Uterus (tissue), 4 donors: ENCODE results near the gene LOXL1. TPM values are rescaled to one million over a fixed set of nuclear protein-coding genes. Genes with fewer than 3 reads are reported as not detected.
"Not testable (repeated sequence)": the region's sequence is repeated elsewhere in the genome, so short reads cannot be mapped to it uniquely, and the experiment has no call there.

Source experiments
- DNase-seq, 2 donors: peaks; one replicate each; pipeline ENCODE4 v3.0.0-alpha.2; 2019 to 2020
- H3K27ac ChIP-seq, 2 donors: fragments of 200-600 bp; sonication (generic); 1 replicate in 1 of 2; 2 replicates in 1 of 2; pipeline ENCODE4 v1.5.1; 2016 to 2018
- H3K27me3 ChIP-seq, 2 donors: fragments of 200-600 bp; sonication (generic); one replicate each; pipeline ENCODE4 v1.5.1; 2018 to 2019; ENCODE audit warnings: control low read depth in 1 of 2
- H3K36me3 ChIP-seq, 2 donors: fragments of 200-600 bp; sonication (generic); one replicate each; pipeline ENCODE4 v1.5.1; 2019; ENCODE audit warnings: control low read depth in 1 of 2
- H3K4me1 ChIP-seq, 2 donors: fragments of 200-600 bp; sonication (generic); one replicate each; pipeline ENCODE4 v1.5.1; 2018 to 2019; ENCODE audit warnings: control low read depth in 1 of 2
- H3K4me3 ChIP-seq, 2 donors: fragments of 200-600 bp; sonication (generic); 1 replicate in 1 of 2; 2 replicates in 1 of 2; pipeline ENCODE4 v1.5.1; 2018 to 2019; ENCODE audit warnings: mild to moderate bottlenecking in 1 of 2
- H3K9me3 ChIP-seq, 2 donors: fragments of 200-600 bp; sonication (generic); one replicate each; pipeline ENCODE4 v1.5.1; 2019; ENCODE audit warnings: control low read depth in 1 of 2
- CTCF ChIP-seq, 4 experiments: fragments of 200-600 bp in 2 of 4; fragments of 450-650 bp in 2 of 4; sonication (generic) in 2 of 4; IDR thresholded peaks; one replicate each; pipeline ENCODE4 v1.5.1; 2016 to 2019; ENCODE audit warnings: antibody characterized with exemption in 4 of 4, mild to moderate bottlenecking in 2 of 4, moderate library complexity in 1 of 4
- POLR2A ChIP-seq, 2 donors: fragments of 450-650 bp; IDR thresholded peaks; one replicate each; pipeline ENCODE4 v1.6.1; 2016; ENCODE audit warnings: antibody characterized with exemption in 2 of 2, mild to moderate bottlenecking in 1 of 2, moderate library complexity in 1 of 2
- intact Hi-C: fragments of 100-400 bp; cut with DNase I; formaldehyde crosslinking; loops from one replicate; pipeline ENCODE4 v1.15.1; 2023; ENCODE audit warnings: low total_unique reads
- total RNA-seq, 4 donors: library from RNA; depleted of rRNA in 3 of 4; stranded (reverse); fragments of >200 nt in 3 of 4; gene quantifications; one replicate each; pipeline versions ENCODE4 v1.1.0 to v1.2.4, GENCODE V29; 2014 to 2023
- donor health status: DM: yes; HTN: yes; CAD: no.

LOXL1 gene
- total RNA-seq, 4 donors from 2014 or later = 19.4 to 68.4 (median 33.1) TPM

- TF ChIP-seq POLR2A (IDR thresholded peaks at IDR 0.05) = no peak
- no peak for DNase-seq
- Histone ChIP-seq H3K4me1 (peaks cover 0 to 3% of the 10 kb centered on the region in 2 donors), H3K4me3 (no peak overlapping the region), H3K36me3 (no peaks in the 10 kb centered on the region), H3K27ac (peak overlapping the region in 1 of 2 donors; percentile 30), H3K9me3 (no peaks in the 10 kb centered on the region), H3K27me3 (no peaks in the 10 kb centered on the region)
- intact Hi-C loops = no loop called here
Observed at GRCh38 chr15:73957276-73957675, 31.0 kb downstream of the LOXL1 start.

GRCh38 chr15:73957785-73958184, 31.5 kb downstream of the LOXL1 start:
- TF ChIP-seq CTCF (IDR thresholded peaks at IDR 0.05) = no peak
- TF ChIP-seq POLR2A (IDR thresholded peaks at IDR 0.05) = no peak
- H3K4me3 ChIP-seq = no peak overlapping the region
- peak overlapping the region in 1 of 2 donors; percentile 30 for H3K27ac ChIP-seq
- H3K9me3 ChIP-seq = no peaks in the 10 kb centered on the region
- intact Hi-C loops = no loop called here
- H3K4me1 ChIP-seq = no peaks in the 10 kb centered on the region
- no peaks in the 10 kb centered on the region for H3K36me3 ChIP-seq
- no peak for DNase-seq
- H3K27me3 ChIP-seq = no peaks in the 10 kb centered on the region

- Histone ChIP-seq H3K27me3 (no peaks in the 10 kb centered on the region), H3K9me3 (no peaks in the 10 kb centered on the region), H3K27ac (no peak overlapping the region), H3K36me3 (no peaks in the 10 kb centered on the region), H3K4me3 (no peak overlapping the region), H3K4me1 (no peaks in the 10 kb centered on the region)
- no peak for DNase-seq
- intact Hi-C loops = no loop called here
- no peak for TF ChIP-seq POLR2A (IDR thresholded peaks at IDR 0.05)
- TF ChIP-seq CTCF (IDR thresholded peaks at IDR 0.05) = no peak
Observed at GRCh38 chr15:73959012-73959581, 32.8 kb downstream of the LOXL1 start.

GRCh38 chr15:73959801-73960200, 33.5 kb downstream of the LOXL1 start:
- H3K36me3 ChIP-seq = no peaks in the 10 kb centered on the region
- no peak overlapping the region for H3K4me3 ChIP-seq
- no peaks in the 10 kb centered on the region for H3K9me3 ChIP-seq
- no peaks in the 10 kb centered on the region for H3K4me1 ChIP-seq
- intact Hi-C loops = no loop called here
- H3K27ac ChIP-seq = no peak overlapping the region
- no peak for DNase-seq
- TF ChIP-seq POLR2A (IDR thresholded peaks at IDR 0.05) (no peak), CTCF (IDR thresholded peaks at IDR 0.05) (no peak)
- H3K27me3 ChIP-seq = no peaks in the 10 kb centered on the region

- H3K36me3 ChIP-seq, H3K27me3 ChIP-seq, H3K4me1 ChIP-seq, H3K9me3 ChIP-seq, DNase-seq, intact Hi-C loops, H3K27ac ChIP-seq, H3K4me3 ChIP-seq: not testable (repeated sequence)
Observed at GRCh38 chr15:73960472-73961070, 34.3 kb downstream of the LOXL1 start.

- no peaks in the 10 kb centered on the region for H3K36me3 ChIP-seq
- H3K4me3 ChIP-seq = no peak overlapping the region
- no peaks in the 10 kb centered on the region for H3K27me3 ChIP-seq
- no peaks in the 10 kb centered on the region for H3K4me1 ChIP-seq
- DNase-seq = no peak
- no peaks in the 10 kb centered on the region for H3K9me3 ChIP-seq
- TF ChIP-seq POLR2A (IDR thresholded peaks at IDR 0.05) = no peak
- no peak for TF ChIP-seq CTCF (IDR thresholded peaks at IDR 0.05)
- intact Hi-C loops = no loop called here
- no peak overlapping the region for H3K27ac ChIP-seq
Observed at GRCh38 chr15:73962433-73962832, 36.2 kb downstream of the LOXL1 start.
